NOMO-1 (cell line): ENCODE measurements around the gene OTUB2.

Source experiments
- DNase-seq, 2 experiments: peaks; one replicate each; lab custom pipeline; 2025; ENCODE audit not compliant: unreplicated experiment in 2 of 2; lab: John Stamatoyannopoulos, UW

The OTUB2 gene

DNA sequence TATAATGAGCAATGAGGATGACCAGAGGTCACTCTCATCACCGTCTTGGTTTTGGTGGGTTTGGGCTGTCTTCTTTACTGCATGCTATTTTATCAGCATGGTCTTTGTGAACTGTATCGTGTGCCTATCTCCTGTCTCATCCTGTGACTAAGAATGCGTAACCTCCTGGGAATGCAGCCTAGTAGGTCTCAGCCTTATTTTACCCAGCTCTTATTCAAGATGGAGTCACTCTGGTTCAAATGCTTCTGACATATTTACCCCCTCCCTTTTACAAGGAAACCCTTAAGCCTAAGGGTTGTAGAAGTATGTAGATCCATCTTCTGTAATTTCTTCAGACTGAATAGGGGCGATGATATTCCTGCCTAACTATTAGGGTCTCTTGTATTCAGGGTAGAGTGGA, 63.3 kb downstream of the OTUB2 start:
- no peak for DNase-seq

DNA sequence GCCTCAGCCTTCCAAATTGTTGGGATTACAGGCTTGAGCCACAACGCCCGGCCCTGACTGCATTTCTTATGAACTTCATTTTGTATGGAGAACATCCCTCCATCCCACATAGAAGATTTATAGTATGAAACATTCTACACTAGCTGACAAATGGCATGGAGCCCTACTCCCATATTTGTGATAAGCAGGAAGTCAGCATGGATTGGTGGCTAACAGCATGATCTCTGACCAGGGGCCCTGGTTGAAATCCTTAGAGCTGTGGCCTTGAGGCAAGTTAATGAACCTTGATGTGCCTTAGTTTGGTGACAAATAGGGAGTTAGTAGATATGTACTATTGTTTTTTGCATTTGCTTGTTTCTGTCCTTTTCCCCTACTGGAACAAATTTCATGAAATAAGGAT, 67.3 kb downstream of the OTUB2 start:
- DNase-seq, result no peak

DNA sequence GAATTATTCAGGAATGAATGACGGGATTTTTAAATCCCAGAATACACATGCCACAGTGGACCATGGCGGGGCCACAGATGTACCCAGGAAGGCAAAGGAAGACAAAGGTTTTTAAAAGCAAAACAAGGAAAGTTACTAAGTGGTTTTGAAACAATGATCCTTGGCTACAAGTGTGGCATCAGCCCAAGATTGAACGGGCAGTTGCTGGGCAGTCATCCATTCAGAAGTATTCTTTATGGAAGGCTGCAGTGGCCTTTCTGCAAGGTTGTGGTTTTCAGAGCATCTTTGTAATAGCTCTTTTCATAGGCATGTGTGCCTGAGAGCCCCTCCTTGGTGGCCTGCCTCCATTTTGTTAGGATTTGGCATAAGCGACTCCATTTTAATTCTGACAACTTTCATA, 71.0 kb downstream of the OTUB2 start:
- DNase-seq, result no peak
